ENCODE measurements around the gene GALNT14.

GALNT14 gene

DNA sequence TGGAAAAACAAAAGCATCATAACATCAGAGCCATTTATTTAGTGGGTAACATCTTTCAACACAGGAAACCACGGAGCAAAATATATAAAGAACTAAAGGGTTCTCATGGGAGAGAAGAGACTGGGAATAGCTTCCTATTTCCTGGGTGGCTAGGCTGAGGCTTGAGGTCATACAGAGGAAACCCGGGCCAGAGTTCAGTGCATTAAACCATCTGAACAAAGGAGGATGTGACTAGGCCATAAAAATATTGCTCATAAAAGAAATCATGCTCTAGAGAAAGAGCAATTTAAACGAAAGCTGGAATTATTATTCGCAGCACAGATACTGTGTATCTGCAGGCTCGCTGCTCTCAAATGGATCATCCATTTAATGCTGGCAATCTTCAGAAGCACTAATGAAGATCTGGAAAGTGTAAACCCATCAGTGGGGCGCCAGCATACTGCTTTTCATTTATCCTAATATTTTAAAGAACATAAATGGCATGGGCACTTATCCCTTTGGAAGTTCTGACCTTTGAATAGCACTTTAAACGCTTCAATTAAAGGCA is 83.3 kb downstream of the GALNT14 start:
- DNase-seq (ENCODE audit: low read depth in 2 of 2): no peak

DNA sequence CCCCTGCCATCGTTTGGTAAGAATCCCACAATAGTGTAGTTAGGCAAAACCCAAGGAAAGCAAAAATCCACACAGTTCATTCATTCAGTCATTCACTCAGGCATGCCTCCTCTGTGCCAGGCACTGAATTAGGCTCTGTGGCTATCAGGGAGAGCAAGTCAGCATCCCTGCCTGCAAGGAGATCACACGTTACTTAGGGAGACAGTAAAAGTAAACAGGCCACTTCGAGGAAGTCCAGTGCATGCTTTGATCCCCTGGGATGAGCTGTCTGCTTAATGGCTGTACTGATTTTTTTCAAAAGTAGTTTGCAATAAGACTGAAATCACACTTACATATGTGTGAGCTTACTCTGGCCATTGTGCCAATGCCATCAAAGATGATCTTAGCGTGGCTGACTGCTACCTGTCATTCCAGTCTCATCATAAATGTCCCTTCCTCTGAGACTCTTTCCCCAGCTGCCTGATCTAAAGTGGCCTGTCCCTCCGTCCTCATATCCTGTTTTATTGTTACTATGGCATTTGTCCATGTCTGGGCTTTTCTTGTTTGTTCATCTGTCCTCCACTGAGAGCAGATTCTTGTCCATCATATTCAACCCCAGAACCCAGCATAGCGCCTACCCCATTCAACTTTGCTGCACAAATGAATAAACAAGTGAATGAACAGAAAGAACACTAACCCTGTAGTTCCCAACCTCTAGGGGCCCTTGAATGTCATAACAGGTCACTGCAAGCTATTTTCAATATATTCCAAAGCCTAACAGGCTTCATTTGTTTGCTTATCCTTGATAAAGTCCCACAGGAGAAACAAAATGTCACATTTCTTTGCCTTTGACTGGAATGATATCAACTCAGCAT is 84.1 kb downstream of the GALNT14 start:
- DNase-seq (ENCODE audit: low read depth in 2 of 2): no peak

DNA sequence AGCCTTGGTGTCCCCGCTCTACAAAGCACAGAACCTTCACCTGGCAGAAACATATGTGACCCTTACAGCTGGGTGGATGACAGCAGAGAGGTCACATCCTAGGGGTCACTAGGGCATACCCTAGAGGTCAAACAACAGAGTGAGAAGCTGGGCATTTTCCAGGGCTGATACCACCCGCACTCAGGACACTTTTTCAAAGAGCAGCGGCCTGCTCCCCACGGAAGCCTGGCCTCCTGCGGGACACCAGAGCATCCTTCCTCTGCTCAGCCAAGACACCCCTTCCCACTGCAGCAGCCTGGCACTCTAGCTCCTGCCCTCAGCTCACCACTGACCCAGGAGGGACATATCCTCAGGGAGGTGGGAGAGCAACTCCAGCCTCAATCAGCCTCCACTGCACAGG is 86.0 kb downstream of the GALNT14 start:
- DNase-seq (ENCODE audit: low read depth in 2 of 2): no peak

DNA sequence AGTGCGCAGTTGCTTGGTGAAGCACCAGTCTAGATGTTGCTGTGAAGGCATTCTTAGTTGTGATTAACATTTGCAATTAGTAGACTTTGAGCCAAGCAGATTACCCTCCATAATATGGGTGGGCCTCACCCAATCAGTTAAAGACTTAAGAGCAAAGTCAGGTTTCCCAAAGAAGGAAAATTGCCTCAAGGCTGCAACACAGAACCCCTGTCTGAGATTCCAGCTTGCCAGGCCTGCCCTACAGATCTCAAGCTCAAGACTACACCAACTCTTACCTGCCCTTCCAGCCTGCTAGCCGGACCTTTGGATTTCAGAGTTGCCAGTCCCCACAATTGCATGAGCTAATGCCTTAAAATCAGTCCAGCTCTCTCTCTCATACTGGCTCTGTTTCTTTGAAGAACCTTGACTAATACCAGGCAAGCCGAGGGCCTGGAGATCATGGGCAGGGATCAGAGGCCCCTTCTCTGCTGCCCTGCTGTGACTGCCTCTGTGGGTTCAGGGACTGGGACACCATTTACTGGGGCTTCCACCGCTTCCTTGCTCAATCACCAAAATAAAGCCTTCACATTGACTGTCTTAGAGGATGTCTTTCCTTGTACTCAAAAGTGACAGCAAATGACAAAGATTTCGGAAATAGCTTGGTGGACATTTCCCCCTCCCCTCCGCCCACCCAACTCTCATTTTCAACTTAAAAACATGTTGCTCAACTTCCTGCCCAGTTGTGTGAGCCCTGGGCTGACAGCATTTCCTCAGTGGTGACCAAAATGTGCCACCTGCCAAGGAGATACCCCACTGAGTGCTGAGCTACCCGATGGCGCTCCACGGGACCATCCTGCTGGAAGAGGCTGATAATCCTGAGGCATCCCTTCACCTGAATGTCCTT is 86.7 kb downstream of the GALNT14 start:
- DNase-seq (ENCODE audit: low read depth in 2 of 2): no peak

DNA sequence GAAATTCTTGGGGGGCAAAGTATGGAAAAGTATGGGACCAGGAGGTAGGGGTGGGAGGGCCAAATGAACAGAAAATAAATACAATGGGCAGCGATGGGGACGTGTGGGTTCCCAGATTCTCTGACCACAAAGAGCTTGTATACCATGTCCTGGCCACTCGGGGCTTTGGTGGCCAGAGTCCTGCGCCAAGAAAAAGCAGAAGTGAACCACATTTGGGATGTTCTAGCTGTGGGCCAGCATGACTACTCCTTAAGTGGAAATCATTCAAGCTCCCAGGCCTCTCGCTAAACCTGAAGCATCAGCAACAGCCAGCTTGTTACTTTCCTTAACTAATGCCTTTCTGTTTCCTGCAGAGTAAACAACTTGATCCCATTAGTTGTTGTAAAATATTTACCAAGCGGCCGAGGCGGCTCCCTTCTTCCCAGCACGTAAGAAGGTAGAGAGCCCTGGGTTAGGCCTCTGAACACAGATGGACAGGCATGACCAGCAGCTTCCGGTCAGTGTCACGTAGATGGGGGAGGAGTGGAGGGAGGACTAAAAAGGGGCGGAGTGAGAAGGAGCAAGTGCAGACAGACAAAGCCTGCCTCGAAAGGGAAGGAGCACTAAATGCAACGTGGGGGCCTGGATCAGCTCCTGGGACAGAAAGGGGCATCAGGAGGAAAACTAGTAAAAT is 88.2 kb downstream of the GALNT14 start:
- DNase-seq (ENCODE audit: low read depth in 2 of 2): no peak

DNA sequence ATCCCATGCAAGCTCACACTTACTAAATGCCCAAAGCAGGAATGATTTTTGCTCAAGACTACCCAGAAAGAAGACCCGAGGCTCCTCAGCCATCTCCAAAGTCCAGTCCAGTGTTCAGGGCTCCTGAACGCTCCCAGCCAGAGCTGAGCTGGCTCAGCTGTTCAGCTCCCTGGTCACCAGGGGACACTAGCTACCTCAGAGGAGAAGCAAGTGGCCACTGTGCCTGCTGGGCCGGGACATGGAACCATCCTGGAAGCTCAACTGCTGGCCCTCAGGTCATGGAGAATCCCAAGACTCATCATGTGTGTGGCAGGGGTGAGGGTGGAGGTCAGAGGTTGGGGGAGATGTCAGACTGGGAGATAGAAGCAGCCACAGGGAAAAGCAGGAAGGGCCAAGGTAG is 89.0 kb downstream of the GALNT14 start:
- DNase-seq (ENCODE audit: low read depth in 2 of 2): no peak

DNA sequence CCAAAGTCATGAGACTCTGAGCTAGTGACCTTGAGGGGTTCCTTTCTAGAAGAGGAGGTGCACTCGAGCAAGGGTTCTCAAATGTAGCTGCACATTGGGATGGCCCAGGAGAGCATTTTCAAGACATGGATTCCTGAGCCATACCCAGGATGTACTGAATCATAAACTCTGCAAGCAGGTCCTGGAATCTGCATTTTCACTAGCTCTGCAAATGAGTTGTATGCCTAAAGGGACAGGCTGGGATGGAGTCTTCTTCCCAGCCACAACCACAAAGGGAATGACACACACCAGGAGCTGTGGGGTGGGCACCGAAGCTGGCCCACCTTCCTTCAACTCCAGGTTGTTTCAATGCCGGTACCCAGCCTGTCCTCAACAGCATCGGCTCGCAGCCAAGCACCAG is 90.6 kb downstream of the GALNT14 start:
- no peak for DNase-seq (ENCODE audit: low read depth in 2 of 2)

DNA sequence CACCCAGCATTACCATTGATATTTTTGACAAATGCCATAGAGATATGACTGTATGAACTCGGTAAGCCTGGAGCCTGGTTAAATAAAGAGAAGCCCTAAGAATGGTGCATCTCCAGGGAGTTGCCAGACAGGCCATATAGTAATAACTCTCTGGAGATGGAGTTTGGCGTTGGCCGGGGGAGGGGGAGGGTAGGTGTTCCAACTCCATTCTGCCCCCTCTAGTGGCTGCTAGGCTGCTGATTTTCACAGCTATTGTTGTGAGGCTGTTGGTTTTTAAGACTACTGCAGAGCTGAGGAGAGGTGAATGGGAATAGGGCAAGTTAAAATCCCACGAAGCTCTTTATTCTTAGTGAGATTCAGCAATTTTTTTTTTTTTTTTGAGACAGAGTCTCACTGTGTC is 99.9 kb downstream of the GALNT14 start:
- DNase-seq (ENCODE audit: low read depth in 2 of 2): no peak

DNA sequence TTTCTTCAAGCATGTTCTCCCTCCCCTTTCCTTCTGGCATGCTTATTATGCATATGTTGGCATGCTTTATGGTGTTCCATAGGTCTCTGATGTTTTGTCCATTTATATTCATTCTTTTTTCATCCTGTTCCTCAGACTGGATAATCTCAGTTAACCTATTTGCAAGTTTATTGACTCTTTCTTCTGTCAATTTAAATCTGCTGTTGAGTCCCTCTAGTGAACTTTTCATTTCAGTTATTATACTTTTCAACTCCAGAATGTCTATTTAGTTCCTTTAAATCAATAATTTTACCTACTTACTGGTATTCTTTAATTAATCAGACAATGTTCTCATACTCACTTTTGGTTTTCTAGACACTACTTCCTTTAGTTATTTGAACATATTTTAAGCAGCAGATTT is 101.2 kb downstream of the GALNT14 start:
- no peak for DNase-seq (ENCODE audit: low read depth in 2 of 2)

DNA sequence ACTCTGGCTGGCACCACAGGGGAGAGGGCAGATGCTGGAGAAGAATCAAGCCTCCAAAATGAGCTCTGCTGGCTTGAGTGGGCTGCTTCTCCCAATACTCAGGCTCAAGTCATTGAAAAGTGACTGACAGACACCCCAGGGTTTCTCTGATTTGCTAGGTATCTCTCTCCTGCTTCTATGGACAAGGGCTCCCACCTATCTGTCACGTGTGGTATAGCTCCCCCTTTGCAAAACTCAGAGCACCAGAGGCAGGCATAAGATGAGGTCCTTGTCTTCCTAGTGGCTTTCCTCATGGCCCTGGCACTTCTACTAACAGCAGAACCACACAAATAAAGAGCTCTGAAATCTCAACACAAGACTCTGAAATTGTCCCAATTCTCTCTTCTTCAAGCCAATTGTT is 105.2 kb downstream of the GALNT14 start:
- DNase-seq (ENCODE audit: low read depth in 2 of 2): no peak

DNA sequence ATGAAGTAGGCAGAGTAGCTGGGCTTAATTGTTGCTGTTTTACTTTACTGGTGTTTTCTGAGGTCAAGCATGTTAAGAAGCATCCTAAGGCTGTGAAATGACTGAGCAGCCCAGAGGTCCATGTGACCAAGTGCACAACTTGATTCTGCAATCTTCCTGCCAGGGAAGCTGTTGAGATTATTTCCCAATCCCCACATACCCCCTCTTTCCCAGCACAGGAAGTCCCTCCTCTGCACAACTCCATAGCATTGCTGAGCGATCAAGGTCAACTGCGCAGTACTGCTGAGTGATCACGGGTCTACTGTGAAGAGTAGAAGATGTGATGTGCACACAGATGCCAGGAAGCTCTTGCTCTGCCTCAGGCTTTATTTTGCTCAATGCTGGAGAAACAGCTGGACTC is 105.8 kb downstream of the GALNT14 start:
- DNase-seq (ENCODE audit: low read depth in 2 of 2): no peak

DNA sequence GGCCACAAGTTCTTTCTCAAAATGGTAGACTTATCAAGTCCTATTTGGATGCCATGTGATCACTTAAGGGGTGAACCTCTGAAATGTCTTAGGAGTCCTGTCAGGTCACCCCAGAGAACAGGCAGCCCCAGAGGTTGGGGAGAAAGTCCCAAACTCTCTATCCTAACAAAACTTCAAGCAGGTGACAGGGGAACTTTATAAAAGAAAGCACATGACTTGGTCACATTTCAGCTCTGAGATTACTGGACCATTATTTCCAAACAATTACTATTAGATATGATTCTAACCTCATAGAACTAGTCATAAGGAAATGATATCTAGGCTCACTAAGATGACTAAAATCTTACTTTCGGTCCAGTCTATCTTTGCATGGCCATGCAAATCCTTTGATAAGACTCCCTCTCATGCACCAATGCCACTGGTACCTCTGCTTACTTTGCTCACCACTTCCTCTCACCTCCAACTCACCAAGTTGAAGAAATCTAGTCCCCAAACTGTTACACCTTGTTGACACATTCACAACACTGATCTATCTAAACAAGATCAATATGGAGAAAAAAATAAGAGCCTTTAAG is 107.0 kb downstream of the GALNT14 start:
- no peak for DNase-seq (ENCODE audit: low read depth in 2 of 2)

DNA sequence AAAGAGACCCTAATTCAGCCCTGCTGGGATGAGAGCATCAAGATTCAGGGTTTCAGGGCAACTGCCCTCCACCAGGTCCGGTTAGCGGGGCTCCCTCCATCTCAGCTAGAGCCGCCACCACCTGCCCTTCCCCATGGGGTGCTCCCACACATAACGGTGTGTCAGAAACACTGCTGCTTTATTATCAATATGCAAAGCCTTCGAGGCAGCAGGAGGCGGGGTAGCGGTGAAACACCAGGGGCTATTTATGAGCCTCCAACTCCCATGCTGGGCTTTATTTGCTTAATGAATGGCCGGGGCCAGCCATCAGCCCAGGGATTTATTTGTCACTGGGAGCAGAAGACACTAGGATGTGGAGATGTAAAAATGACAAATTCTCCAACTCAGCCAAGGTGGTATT is 109.8 kb downstream of the GALNT14 start:
- DNase-seq (ENCODE audit: low read depth in 2 of 2): no peak

DNA sequence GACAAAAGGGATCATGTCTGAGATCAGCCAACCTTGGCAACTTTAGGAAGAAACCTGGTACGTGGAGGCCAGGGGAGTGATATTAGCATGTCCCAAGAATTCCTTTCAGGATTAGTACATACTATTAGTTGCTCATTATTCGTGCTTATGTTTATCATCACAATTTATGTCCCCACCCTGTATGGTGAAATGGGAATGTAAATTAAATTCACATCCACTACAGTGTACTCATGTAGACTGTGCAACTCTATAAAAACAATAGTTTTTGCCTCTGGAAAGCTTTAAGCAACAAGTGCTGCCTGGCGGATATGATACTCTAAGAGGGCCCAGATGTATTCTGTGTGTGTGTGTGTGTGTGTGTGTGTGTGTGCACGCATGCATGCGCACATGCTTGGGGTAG is 110.7 kb downstream of the GALNT14 start:
- no peak for DNase-seq (ENCODE audit: low read depth in 2 of 2)

DNA sequence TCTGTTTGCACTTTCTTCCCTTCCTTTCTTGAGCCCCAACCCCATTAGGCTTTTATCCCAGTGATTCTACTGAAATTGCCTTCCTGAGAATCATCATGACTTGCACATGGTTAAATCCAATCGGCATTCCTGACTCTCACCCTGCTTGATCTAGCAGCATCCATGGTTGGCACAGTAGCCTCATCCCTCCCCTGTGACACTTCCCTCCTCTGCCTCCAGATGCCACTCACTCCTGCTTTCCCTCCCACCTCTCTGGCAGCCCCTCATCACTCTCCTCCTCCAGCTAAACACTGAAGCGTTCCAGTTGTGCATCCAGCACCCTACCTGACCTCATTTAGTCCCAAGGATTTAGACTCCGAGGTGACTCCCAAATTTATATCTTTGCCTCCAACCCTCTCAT is 114.7 kb downstream of the GALNT14 start:
- no peak for DNase-seq (ENCODE audit: low read depth in 2 of 2)

DNA sequence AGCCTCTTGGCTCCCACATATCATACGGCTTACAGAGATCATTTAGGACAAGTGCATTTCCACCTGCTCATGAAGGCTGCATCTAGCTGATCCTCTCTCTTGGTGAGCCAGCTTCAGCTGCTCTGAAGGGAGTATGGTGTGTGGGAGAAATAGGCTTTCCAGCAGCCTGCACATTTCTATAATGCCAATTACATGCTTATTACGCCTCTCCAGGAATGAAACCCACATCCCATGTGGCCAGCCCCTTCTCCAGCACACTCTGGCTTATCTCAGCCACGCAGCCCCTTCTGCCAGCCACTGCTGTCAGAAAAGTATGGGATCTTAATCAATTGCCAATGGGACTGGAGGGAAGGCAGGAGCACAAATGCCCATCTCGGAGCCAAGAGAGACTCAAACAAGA is 117.5 kb downstream of the GALNT14 start:
- DNase-seq (ENCODE audit: low read depth in 2 of 2): no peak

DNA sequence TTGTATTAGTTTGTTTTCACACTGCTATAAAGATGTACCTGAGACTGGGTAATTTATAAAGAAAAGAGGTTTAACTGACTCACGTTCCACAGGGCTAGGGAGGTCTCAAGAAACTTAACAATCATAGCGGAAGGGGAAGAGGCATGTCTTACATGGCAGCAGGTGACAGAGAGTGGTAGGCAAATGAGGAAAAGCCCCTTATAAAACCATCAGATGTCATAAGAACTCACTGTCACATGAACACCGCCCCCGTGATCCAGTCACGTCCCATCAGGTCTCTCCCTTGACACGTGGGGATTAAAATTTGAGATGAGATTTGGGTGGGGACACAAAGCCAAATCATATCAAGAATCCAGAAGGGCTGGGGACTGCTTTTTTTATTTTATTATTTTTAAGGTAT is 120.0 kb downstream of the GALNT14 start:
- no peak for DNase-seq (ENCODE audit: low read depth in 2 of 2)

DNA sequence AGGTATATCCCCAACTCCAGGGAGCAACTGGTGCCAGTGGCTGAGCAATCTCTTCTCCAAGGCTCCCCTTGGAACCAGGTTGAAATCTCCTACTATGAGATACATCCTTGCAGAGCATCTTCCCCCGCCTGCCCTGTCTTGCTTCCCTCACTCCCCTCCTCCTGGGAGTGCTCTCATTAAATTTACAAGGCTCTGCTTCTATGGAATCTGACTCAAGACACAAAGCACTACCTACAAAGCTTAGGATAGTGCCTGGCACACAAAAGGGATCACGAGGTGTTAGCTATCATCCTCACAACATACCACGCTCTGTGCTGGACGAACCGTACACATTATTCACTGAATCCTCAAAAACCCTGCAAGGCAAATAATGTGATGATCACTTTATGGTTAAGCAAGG is 121.6 kb downstream of the GALNT14 start:
- DNase-seq (ENCODE audit: low read depth in 2 of 2): no peak

DNA sequence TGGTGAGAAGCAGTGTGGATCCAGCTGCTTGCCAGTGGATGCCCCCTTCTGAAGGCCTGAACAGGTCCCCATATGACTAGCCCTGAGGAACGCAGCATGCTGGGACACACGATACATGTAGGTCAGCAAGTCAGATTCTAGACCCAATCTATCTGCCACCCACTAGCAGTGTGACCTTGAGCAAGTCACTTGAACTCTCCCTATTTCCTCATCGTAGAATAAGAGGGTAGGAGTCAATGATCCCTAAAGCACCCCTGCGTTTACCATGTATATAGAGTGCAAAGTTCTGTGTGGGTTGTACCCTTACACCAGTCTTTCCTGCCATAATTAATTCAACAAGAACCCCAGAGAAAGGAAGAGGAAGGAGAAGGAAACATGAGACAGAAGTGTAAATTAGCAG is 123.7 kb downstream of the GALNT14 start:
- DNase-seq (ENCODE audit: low read depth in 2 of 2): no peak

DNA sequence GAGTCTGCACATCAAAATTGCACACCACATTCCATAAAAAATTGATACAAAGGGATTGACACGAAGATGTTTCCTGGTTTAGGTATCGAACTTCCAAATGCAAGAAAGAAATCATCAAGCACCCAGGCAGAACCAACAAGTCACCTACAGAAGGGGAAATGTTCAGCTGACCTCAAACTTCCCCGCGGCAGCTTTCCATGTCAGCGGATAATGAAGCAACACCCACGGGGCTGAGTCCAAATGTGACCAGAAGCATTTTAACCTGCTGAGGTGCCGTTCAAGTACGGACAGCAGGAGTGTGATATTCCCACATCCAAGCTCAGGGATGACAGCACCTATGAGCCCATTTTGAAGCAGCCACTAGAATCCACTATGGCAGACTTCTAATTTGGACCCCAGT is 124.9 kb downstream of the GALNT14 start:
- DNase-seq (ENCODE audit: low read depth in 2 of 2): no peak

DNA sequence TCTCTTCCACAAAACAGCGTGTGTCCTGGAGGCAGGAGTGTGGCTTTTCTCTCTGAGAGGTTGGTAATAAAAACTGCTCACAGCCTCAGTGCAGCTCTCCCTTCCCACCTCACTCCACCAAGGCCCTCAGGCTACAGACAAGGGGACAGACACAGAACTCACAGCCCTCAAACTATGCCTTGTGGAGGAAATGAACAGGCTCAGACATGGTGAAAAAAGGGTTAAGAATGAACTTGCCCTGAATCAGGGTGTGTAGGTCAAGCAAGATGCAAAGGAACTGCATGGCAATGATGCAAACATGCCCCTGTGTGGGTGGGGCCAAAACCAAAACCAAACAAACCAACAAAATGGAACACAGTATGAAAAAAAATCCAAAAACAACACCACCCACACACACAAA is 125.8 kb downstream of the GALNT14 start:
- DNase-seq (ENCODE audit: low read depth in 2 of 2): no peak

DNA sequence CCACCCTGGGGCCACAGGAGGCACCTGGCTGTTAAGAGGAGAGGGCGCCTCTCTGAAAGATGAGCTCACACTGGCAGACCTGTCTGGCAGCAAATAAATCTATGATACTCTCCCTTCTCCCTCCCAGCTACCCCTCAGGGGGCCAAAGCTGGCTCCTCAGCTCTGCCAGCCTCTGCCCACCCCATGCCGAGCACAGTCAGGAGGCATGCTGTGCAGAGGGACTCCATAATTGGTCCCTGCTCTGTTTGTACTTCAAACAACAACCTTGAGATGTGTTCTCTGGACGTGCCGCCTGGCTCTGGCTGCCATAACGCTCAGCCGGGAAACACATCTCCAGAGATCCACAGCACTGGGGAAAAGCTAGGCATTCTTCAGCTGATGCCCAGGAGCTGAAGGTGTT is 126.7 kb downstream of the GALNT14 start:
- no peak for DNase-seq (ENCODE audit: low read depth in 2 of 2)

All from fibroblast of skin of left biceps (primary cell).